Measurements from ENCODE around the gene TNXB. TPM values are rescaled to one million over a fixed set of nuclear protein-coding genes. Genes with fewer than 3 reads are reported as not detected.

TNXB gene
- total and polyA plus RNA-seq, 9 of the 15 experiments (the other 6 are each of a cell fraction or from before 2014, with no cell fraction given), result 0.14 to 28.1 (median 12.4) TPM

DNA sequence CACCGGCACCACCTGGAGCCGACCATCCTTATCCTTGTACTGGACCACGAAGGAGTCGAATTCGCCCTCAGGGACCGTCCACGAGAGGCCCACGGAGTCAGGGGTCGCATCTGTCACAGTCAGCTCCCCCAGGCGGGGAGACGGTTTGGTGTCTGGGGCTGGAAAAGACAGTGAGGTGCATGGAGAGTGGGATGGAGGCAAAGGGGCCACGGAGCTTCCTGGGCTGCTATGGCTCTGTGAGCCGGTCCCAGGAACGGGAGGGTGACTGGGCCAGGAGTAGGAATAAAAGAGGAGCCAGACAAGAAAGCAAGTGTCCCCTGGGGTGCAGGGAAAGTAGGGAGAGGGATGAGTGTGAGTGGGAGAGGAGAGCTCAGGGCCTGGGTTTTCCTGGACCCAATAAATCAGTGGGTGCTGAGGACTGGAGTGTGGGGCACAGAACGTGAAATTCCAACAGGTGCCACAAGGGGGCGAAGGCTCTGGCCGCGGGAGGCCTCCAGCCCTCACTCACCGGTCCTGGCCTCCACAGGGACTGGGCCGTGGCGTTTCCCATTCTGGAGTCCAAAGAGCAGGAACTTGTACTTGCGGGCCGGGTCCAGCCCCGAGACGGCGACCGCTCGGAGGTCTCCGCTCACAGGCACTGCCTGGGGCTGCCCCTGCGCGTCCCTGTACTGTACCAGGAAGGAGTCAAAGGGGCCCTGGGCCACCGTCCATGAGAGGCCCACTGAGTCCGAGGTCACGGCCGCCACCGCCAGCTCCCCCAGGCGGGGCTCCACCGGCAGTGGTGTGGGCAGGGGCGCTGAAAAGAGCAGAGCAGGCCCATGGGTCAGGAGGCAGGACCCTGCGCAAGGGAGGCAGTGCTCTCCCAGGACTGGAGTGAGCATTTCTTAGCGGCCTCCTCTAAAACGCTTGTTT lies 61.0 kb downstream of the TNXB start (continued):
- TF ChIP-seq, protein P1, sequence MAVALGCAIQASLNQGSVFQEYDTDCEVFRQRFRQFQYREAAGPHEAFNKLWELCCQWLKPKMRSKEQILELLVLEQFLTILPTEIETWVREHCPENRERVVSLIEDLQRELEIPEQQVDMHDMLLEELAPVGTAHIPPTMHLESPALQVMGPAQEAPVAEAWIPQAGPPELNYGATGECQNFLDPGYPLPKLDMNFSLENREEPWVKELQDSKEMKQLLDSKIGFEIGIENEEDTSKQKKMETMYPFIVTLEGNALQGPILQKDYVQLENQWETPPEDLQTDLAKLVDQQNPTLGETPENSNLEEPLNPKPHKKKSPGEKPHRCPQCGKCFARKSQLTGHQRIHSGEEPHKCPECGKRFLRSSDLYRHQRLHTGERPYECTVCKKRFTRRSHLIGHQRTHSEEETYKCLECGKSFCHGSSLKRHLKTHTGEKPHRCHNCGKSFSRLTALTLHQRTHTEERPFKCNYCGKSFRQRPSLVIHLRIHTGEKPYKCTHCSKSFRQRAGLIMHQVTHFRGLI (CRISPR knock-in tag; IDR thresholded peaks at IDR 0.05), result no peak
- TF ChIP-seq MYNN (IDR thresholded peaks at IDR 0.05), result 0 out of 2 replicates have a peak, but pooled peaks have one; percentile 55
- TF ChIP-seq MYNN (CRISPR knock-in tag; IDR thresholded peaks at IDR 0.05), result no peak
- no peak for TF ChIP-seq SOX6 (IDR thresholded peaks at IDR 0.05)
- TF ChIP-seq ZNF57 (CRISPR knock-in tag; IDR thresholded peaks at IDR 0.05), result no peak
- TF ChIP-seq, protein P2, sequence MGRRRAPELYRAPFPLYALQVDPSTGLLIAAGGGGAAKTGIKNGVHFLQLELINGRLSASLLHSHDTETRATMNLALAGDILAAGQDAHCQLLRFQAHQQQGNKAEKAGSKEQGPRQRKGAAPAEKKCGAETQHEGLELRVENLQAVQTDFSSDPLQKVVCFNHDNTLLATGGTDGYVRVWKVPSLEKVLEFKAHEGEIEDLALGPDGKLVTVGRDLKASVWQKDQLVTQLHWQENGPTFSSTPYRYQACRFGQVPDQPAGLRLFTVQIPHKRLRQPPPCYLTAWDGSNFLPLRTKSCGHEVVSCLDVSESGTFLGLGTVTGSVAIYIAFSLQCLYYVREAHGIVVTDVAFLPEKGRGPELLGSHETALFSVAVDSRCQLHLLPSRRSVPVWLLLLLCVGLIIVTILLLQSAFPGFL (CRISPR knock-in tag; IDR thresholded peaks at IDR 0.05), result no peak
- TF ChIP-seq ZBTB17 (CRISPR knock-in tag; IDR thresholded peaks at IDR 0.05), result no peak
- no peak for TF ChIP-seq SREBF1 (IDR thresholded peaks at IDR 0.05; ENCODE audit: borderline replicate concordance, low read depth, low read length)
- no peak for TF ChIP-seq DACH1 (IDR thresholded peaks at IDR 0.05; ENCODE audit: partially characterized antibody)
- no peak for TF ChIP-seq ZNF764 (CRISPR knock-in tag; IDR thresholded peaks at IDR 0.05; ENCODE audit: low read depth)
- TF ChIP-seq, protein P3, sequence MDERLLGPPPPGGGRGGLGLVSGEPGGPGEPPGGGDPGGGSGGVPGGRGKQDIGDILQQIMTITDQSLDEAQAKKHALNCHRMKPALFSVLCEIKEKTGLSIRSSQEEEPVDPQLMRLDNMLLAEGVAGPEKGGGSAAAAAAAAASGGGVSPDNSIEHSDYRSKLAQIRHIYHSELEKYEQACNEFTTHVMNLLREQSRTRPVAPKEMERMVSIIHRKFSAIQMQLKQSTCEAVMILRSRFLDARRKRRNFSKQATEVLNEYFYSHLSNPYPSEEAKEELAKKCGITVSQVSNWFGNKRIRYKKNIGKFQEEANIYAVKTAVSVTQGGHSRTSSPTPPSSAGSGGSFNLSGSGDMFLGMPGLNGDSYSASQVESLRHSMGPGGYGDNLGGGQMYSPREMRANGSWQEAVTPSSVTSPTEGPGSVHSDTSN (CRISPR knock-in tag; IDR thresholded peaks at IDR 0.05; ENCODE audit: low read depth), result no peak
- TF ChIP-seq, protein P3 (tag; conservative IDR thresholded peaks at IDR 0.05; ENCODE audit: low read depth), result peak; percentile 58; the same call in 1 of the 2 replicates
- TF ChIP-seq TRIM28 (IDR thresholded peaks at IDR 0.05), result no peak
- TF ChIP-seq ATF7 (IDR thresholded peaks at IDR 0.05), result no peak
- TF ChIP-seq MIER1 (IDR thresholded peaks at IDR 0.05; ENCODE audit: low read depth), result no peak
- TF ChIP-seq, protein P4, sequence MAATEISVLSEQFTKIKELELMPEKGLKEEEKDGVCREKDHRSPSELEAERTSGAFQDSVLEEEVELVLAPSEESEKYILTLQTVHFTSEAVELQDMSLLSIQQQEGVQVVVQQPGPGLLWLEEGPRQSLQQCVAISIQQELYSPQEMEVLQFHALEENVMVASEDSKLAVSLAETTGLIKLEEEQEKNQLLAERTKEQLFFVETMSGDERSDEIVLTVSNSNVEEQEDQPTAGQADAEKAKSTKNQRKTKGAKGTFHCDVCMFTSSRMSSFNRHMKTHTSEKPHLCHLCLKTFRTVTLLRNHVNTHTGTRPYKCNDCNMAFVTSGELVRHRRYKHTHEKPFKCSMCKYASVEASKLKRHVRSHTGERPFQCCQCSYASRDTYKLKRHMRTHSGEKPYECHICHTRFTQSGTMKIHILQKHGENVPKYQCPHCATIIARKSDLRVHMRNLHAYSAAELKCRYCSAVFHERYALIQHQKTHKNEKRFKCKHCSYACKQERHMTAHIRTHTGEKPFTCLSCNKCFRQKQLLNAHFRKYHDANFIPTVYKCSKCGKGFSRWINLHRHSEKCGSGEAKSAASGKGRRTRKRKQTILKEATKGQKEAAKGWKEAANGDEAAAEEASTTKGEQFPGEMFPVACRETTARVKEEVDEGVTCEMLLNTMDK (IDR thresholded peaks at IDR 0.05; ENCODE audit: borderline replicate concordance, insufficient read depth, low read depth, low read length, poor library complexity, severe bottlenecking), result peak; percentile 10
- no peak for TF ChIP-seq ZNF253 (CRISPR knock-in tag; conservative IDR thresholded peaks at IDR 0.05)
- TF ChIP-seq RBM15 (IDR thresholded peaks at IDR 0.05; ENCODE audit: insufficient read depth, low read length), result no peak

All from K562 (cell line).